Endodermal cell (in vitro differentiated cells): Measurements from ENCODE around the gene WWP2. TPM values are rescaled to one million over a fixed set of nuclear protein-coding genes. Genes with fewer than 3 reads are reported as not detected.

Experiments
- DNase-seq: peaks from one replicate; pipeline ENCODE4 v3.0.0-alpha.2; 2017
- H3K27ac ChIP-seq: 2 replicates; pipeline ENCODE4 v1.5.1; 2013; ENCODE audit warnings: mild to moderate bottlenecking, low read depth, low read length, moderate library complexity
- H3K27me3 ChIP-seq: 2 replicates; pipeline ENCODE4 v1.6.1; 2013; ENCODE audit warnings: mild to moderate bottlenecking, low read length, moderate library complexity; ENCODE audit not compliant: insufficient read depth, control insufficient read depth, poor library complexity, severe bottlenecking
- H3K36me3 ChIP-seq: 2 replicates; pipeline ENCODE4 v1.7.0; 2013; ENCODE audit warnings: mild to moderate bottlenecking, low read length, moderate library complexity; ENCODE audit not compliant: control insufficient read depth, insufficient read depth
- H3K4me1 ChIP-seq: one replicate; pipeline ENCODE4 v1.7.0; 2013; ENCODE audit warnings: low read length; ENCODE audit not compliant: control insufficient read depth, insufficient read depth
- H3K4me3 ChIP-seq: 2 replicates; pipeline ENCODE4 v1.5.1; 2013; ENCODE audit warnings: mild to moderate bottlenecking, low read length, moderate library complexity
- H3K9ac ChIP-seq: 2 replicates; pipeline ENCODE4 v1.6.1; 2013; ENCODE audit warnings: mild to moderate bottlenecking, low read length, moderate library complexity; ENCODE audit not compliant: poor library complexity, severe bottlenecking; ENCODE audit errors: extremely low read depth
- H3K9me3 ChIP-seq: 2 replicates; pipeline ENCODE4 v1.6.1; 2013; ENCODE audit warnings: mild to moderate bottlenecking, low read length, moderate library complexity; ENCODE audit not compliant: control insufficient read depth
- H3K27ac Mint-ChIP-seq: 2 replicates; pipeline ENCODE4 v1.8.0; 2020; ENCODE audit warnings: mixed read lengths
- H3K27me3 Mint-ChIP-seq: 2 replicates; pipeline ENCODE4 v1.8.0; 2021; ENCODE audit warnings: mild to moderate bottlenecking, mixed read lengths; ENCODE audit not compliant: insufficient read depth
- H3K36me3 Mint-ChIP-seq: 2 replicates; pipeline ENCODE4 v1.8.0; 2020; ENCODE audit warnings: low read depth, mixed read lengths
- H3K4me1 Mint-ChIP-seq: 2 replicates; pipeline ENCODE4 v1.8.0; 2020; ENCODE audit warnings: mixed read lengths
- H3K4me3 Mint-ChIP-seq: 2 replicates; pipeline ENCODE4 v1.8.0; 2020; ENCODE audit warnings: mild to moderate bottlenecking, moderate library complexity, mixed read lengths
- H3K9me3 Mint-ChIP-seq: 2 replicates; pipeline ENCODE4 v1.8.0; 2020; ENCODE audit warnings: mild to moderate bottlenecking, mixed read lengths
- WGBS, 2 experiments: methylation state at CpG; one replicate each; pipeline versions ENCODE4 v1.1.5 to v1.1.7; 2013; ENCODE audit warnings: missing lambda C conversion rate in 2 of 2, mixed read lengths in 1 of 2; ENCODE audit not compliant: insufficient coverage in 1 of 2, insufficient read length in 1 of 2; 5-methylcytosine and 5-hydroxymethylcytosine counted together
- total RNA-seq, 2 donors: library from RNA; stranded (reverse); fragmentation: NEBNext Ultra II Directional in 1 of 2; extraction: Animal tissue kit (Norgen Biotek cat#: 25700) in 1 of 2; gene quantifications; 2 replicates in 1 of 2; 3 replicates in 1 of 2; pipeline ENCODE4 v1.2.1, GENCODE V29; 2021
- TF ChIP-seq, protein P1 (sequence below): fragments of 200-600 bp; sonication (generic); conservative IDR thresholded peaks from 2 replicates; pipeline ENCODE4 v1.5.0; 2021; ENCODE audit warnings: antibody characterized with exemption, mild to moderate bottlenecking

Gene WWP2
- total RNA-seq, 2 donors from 2014 or later = 42.3 to 50.0 TPM

GRCh38 chr16:69747115-69747514, 15.0 kb upstream of the WWP2 start:
- TF ChIP-seq, protein P1, sequence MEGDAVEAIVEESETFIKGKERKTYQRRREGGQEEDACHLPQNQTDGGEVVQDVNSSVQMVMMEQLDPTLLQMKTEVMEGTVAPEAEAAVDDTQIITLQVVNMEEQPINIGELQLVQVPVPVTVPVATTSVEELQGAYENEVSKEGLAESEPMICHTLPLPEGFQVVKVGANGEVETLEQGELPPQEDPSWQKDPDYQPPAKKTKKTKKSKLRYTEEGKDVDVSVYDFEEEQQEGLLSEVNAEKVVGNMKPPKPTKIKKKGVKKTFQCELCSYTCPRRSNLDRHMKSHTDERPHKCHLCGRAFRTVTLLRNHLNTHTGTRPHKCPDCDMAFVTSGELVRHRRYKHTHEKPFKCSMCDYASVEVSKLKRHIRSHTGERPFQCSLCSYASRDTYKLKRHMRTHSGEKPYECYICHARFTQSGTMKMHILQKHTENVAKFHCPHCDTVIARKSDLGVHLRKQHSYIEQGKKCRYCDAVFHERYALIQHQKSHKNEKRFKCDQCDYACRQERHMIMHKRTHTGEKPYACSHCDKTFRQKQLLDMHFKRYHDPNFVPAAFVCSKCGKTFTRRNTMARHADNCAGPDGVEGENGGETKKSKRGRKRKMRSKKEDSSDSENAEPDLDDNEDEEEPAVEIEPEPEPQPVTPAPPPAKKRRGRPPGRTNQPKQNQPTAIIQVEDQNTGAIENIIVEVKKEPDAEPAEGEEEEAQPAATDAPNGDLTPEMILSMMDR = no peak
- Mint-ChIP-seq H3K27ac (peak overlapping the region; percentile 38), H3K36me3 (peaks cover 86% of the 10 kb centered on the region), H3K4me3 (no peak overlapping the region), H3K9me3 (no peaks in the 10 kb centered on the region), H3K4me1 (peaks cover 5% of the 10 kb centered on the region), H3K27me3 (no peaks in the 10 kb centered on the region)
- Histone ChIP-seq H3K9me3 (no peaks in the 10 kb centered on the region), H3K9ac (no peak overlapping the region), H3K4me3 (peak overlapping the region; percentile 10), H3K27ac (no peak overlapping the region), H3K36me3 (peaks cover 90% of the 10 kb centered on the region), H3K4me1 (no peaks in the 10 kb centered on the region), H3K27me3 (no peaks in the 10 kb centered on the region)
- 80 to 83% methylated on average over 3 to 8 of the region's 8 CpGs for WGBS, 2 experiments
- no peak for DNase-seq

DNA sequence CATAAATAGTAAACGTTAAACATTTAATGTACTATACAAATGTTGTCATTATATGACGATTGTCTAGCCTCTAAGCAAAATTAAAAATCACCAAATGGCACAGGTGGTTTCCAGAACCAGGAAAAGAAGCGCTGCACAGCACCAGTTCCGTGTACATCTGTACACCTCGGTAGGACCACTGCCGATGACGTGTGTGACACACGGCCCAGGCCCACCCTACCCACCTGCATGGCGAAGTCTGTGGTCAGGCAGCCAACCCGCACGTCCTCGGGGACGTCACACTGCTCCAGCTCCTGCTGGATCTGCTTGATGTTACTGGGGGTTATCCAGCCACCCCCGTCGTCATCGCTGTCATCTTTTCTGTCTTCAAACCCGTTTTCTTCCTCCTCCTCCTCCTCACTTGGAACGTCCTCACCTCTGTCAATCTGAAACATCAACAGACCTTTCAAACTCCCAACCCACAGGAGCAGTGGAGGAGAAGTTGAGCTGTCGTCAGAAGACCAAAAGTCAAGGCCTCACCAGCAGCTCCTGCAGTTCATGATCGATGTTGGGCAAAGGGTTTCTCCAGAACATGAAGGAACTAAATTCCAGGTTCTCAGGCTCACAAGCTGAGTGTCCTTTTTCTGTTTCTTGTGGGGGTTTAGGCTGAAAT, 13.3 kb upstream of the WWP2 start:
- H3K27me3 Mint-ChIP-seq = no peaks in the 10 kb centered on the region
- DNase-seq = no peak
- Histone ChIP-seq H3K4me3 (no peak overlapping the region), H3K4me1 (no peaks in the 10 kb centered on the region), H3K27ac (no peak overlapping the region), H3K9me3 (no peaks in the 10 kb centered on the region), H3K36me3 (peaks cover 79% of the 10 kb centered on the region), H3K27me3 (no peaks in the 10 kb centered on the region), H3K9ac (no peak overlapping the region)
- no peak overlapping the region for H3K27ac Mint-ChIP-seq
- 94 to 96% methylated on average over 8 to 19 of the region's 20 CpGs for WGBS, 2 experiments
- H3K4me1 Mint-ChIP-seq = peaks cover 9% of the 10 kb centered on the region
- H3K4me3 Mint-ChIP-seq = no peak overlapping the region
- TF ChIP-seq, protein P1 = no peak
- no peaks in the 10 kb centered on the region for H3K9me3 Mint-ChIP-seq
- peaks cover 78% of the 10 kb centered on the region for H3K36me3 Mint-ChIP-seq

DNA sequence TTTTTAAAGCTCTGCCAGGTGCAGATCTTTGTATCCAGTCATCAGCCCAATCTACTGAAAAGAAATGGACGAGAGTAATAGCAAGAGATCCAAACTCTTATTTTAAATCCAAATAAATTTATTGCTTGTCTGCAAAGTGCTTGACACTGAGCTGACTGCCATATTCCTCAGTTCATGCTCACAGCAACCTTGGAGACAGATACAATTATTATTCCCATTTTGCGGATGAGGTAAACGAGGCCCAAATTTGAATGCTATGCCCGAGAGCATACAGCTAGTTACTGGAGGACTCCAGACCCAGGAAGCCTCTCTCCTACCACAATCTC, 8.0 kb upstream of the WWP2 start:
- H3K27me3 Mint-ChIP-seq = peaks cover 8% of the 10 kb centered on the region
- Histone ChIP-seq H3K27me3 (no peaks in the 10 kb centered on the region), H3K4me3 (peak overlapping the region; percentile 100), H3K27ac (no peak overlapping the region), H3K9me3 (no peaks in the 10 kb centered on the region), H3K36me3 (peaks cover 33% of the 10 kb centered on the region), H3K9ac (peak overlapping the region; percentile 91), H3K4me1 (no peaks in the 10 kb centered on the region)
- H3K9me3 Mint-ChIP-seq = no peaks in the 10 kb centered on the region
- no peak for DNase-seq
- H3K27ac Mint-ChIP-seq = peak overlapping the region; percentile 99
- WGBS, 2 experiments = 6 to 8% methylated on average over 3 to 4 of the region's 4 CpGs
- H3K36me3 Mint-ChIP-seq = peaks cover 29% of the 10 kb centered on the region
- peaks cover 6% of the 10 kb centered on the region for H3K4me1 Mint-ChIP-seq
- H3K4me3 Mint-ChIP-seq = peak overlapping the region; percentile 98
- TF ChIP-seq, protein P1 = no peak
